GM23338 (cell line): ENCODE measurements around the gene TLCD5. TPM values are rescaled to one million over a fixed set of nuclear protein-coding genes. Genes with fewer than 3 reads are reported as not detected.

Experiments
- ATAC-seq: fragments of 200-7000 bp; cut with Tn5 transposase; 3 replicates; pipeline ENCODE4 v1.9.1; 2020
- DNase-seq: peaks from one replicate; pipeline ENCODE4 v3.0.0-alpha.2; 2015; ENCODE audit warnings: low spot score
- H2AFZ ChIP-seq: fragments of 200-600 bp; sonication (generic); 2 replicates; pipeline ENCODE4 v1.8.0; 2016; ENCODE audit warnings: antibody characterized with exemption, mild to moderate bottlenecking, moderate library complexity
- H3F3A ChIP-seq: fragments of 200-600 bp; sonication (generic); replicated peaks from 2 replicates; pipeline ENCODE4 v1.8.0; 2017; ENCODE audit warnings: antibody characterized with exemption, mixed run types, low read depth
- H3K27ac ChIP-seq: fragments of 200-600 bp; sonication (generic); 2 replicates; pipeline ENCODE4 v1.6.1; 2016; ENCODE audit warnings: low read depth
- H3K27me3 ChIP-seq: fragments of 200-600 bp; sonication (generic); 2 replicates; pipeline ENCODE4 v1.8.0; 2016; ENCODE audit warnings: mild to moderate bottlenecking, mixed run types, moderate library complexity; ENCODE audit not compliant: insufficient read depth
- H3K36me3 ChIP-seq: fragments of 200-600 bp; sonication (generic); 2 replicates; pipeline ENCODE4 v1.8.0; 2016; ENCODE audit warnings: mild to moderate bottlenecking; ENCODE audit not compliant: insufficient read depth
- H3K4me1 ChIP-seq: fragments of 200-600 bp; sonication (generic); 2 replicates; pipeline ENCODE4 v1.8.0; 2016; ENCODE audit warnings: mild to moderate bottlenecking, moderate library complexity; ENCODE audit not compliant: insufficient read depth
- H3K4me2 ChIP-seq: fragments of 200-600 bp; sonication (generic); 2 replicates; pipeline ENCODE4 v1.7.1; 2017; ENCODE audit warnings: mixed run types
- H3K4me3 ChIP-seq: fragments of 200-600 bp; sonication (generic); 2 replicates; pipeline ENCODE4 v1.6.1; 2016; ENCODE audit warnings: mixed run types
- H3K79me2 ChIP-seq: fragments of 200-600 bp; sonication (generic); replicated peaks from 2 replicates; pipeline ENCODE4 v1.8.0; 2017; ENCODE audit warnings: mild to moderate bottlenecking; ENCODE audit not compliant: insufficient read depth
- H3K9me2 ChIP-seq: fragments of 200-600 bp; sonication (generic); 2 replicates; pipeline ENCODE4 v1.8.0; 2017; ENCODE audit not compliant: insufficient read depth
- H4K20me1 ChIP-seq: fragments of 200-600 bp; sonication (generic); replicated peaks from 2 replicates; pipeline ENCODE4 v1.8.0; 2017; ENCODE audit warnings: mild to moderate bottlenecking; ENCODE audit not compliant: insufficient read depth
- H3K27ac Mint-ChIP-seq: 2 replicates; pipeline ENCODE4 v1.8.0; 2020; ENCODE audit warnings: inconsistent platforms, mild to moderate bottlenecking, moderate library complexity, mixed read lengths
- H3K27me3 Mint-ChIP-seq: 3 replicates; pipeline ENCODE4 v1.8.0; 2022; ENCODE audit warnings: low read depth, mild to moderate bottlenecking, moderate library complexity, mixed read lengths, inconsistent platforms; ENCODE audit not compliant: insufficient read depth, poor library complexity
- H3K36me3 Mint-ChIP-seq: 3 replicates; pipeline ENCODE4 v1.8.0; 2021; ENCODE audit warnings: low read depth, mild to moderate bottlenecking, inconsistent platforms, moderate library complexity, mixed read lengths
- H3K4me1 Mint-ChIP-seq: 3 replicates; pipeline ENCODE4 v1.8.0; 2020; ENCODE audit warnings: mild to moderate bottlenecking, inconsistent platforms, mixed read lengths
- H3K4me3 Mint-ChIP-seq: 3 replicates; pipeline ENCODE4 v1.8.0; 2021; ENCODE audit warnings: moderate library complexity, mild to moderate bottlenecking, inconsistent platforms, mixed read lengths
- H3K9me3 Mint-ChIP-seq: 3 replicates; pipeline ENCODE4 v1.8.0; 2020; ENCODE audit warnings: moderate library complexity, mild to moderate bottlenecking, inconsistent platforms, mixed read lengths
- CREB1 ChIP-seq: fragments of 250-450 bp; sonication (Bioruptor Pico); IDR thresholded peaks from 2 replicates; pipeline ENCODE4 v1.5.0; 2020; ENCODE audit warnings: low read depth, mild to moderate bottlenecking, moderate library complexity
- EZH2phosphoT487 ChIP-seq: fragments of 200-600 bp; sonication (generic); IDR thresholded peaks from one replicate; pipeline ENCODE4 v1.8.1; 2018; ENCODE audit warnings: antibody characterized with exemption; ENCODE audit not compliant: unreplicated experiment
- JUNB ChIP-seq: IDR thresholded peaks from one replicate; pipeline ENCODE4 v1.6.1; 2016; ENCODE audit warnings: antibody characterized with exemption; ENCODE audit not compliant: unreplicated experiment
- NANOG ChIP-seq: IDR thresholded peaks from 2 replicates; pipeline ENCODE4 v1.6.1; 2016; ENCODE audit warnings: antibody characterized with exemption, borderline replicate concordance
- POLR2AphosphoS5 ChIP-seq: IDR thresholded peaks from 2 replicates; pipeline ENCODE4 v1.6.1; 2016; ENCODE audit warnings: antibody characterized with exemption, low read depth
- STAT1 ChIP-seq: IDR thresholded peaks from one replicate; pipeline ENCODE4 v1.6.1; 2016; ENCODE audit warnings: antibody characterized with exemption; ENCODE audit not compliant: unreplicated experiment
- ZNF114 ChIP-seq: fragments of 250-450 bp; sonication (Bioruptor Pico); IDR thresholded peaks from 2 replicates; pipeline ENCODE4 v1.5.0; 2020; ENCODE audit warnings: mild to moderate bottlenecking, moderate library complexity
- ZNF331 ChIP-seq: fragments of 250-450 bp; sonication (Bioruptor Pico); IDR thresholded peaks from 2 replicates; pipeline ENCODE4 v1.5.0; 2020; ENCODE audit warnings: low read depth, mild to moderate bottlenecking, moderate library complexity
- polyA plus RNA-seq: library from polyadenylated mRNA; unstranded; fragments of >200 nt; fragmentation: Nextera tagmentation; extraction: Ambion mirVana; gene quantifications from 2 replicates; pipeline ENCODE4 v1.2.1, GENCODE V29; 2016
- total RNA-seq: library from RNA; depleted of rRNA; stranded (reverse); fragments of >200 nt; shearing (Covaris generic); gene quantifications from 2 replicates; pipeline ENCODE4 v1.2.3, GENCODE V29; 2014
- TF ChIP-seq, protein P1 (sequence below), 2 experiments: fragments of 200-600 bp in 1 of 2; sonication (generic) in 1 of 2; conservative IDR thresholded peaks; 2 replicates each; pipeline versions ENCODE4 v1.5.1 to v1.6.1; 2016 to 2017; ENCODE audit warnings: antibody characterized with exemption in 2 of 2, low read depth in 2 of 2, mild to moderate bottlenecking in 2 of 2, moderate library complexity in 1 of 2
- TF ChIP-seq, protein P2 (sequence below): IDR thresholded peaks from 2 replicates; pipeline ENCODE4 v1.6.1; 2016; ENCODE audit warnings: antibody characterized with exemption
- TF ChIP-seq, protein P3 (sequence below): IDR thresholded peaks from one replicate; pipeline ENCODE4 v1.6.1; 2018; ENCODE audit warnings: antibody characterized with exemption; ENCODE audit not compliant: unreplicated experiment

Gene TLCD5
- total and polyA plus RNA-seq, 2 experiments from 2014 or later = 5.2 to 10.0 TPM

DNA sequence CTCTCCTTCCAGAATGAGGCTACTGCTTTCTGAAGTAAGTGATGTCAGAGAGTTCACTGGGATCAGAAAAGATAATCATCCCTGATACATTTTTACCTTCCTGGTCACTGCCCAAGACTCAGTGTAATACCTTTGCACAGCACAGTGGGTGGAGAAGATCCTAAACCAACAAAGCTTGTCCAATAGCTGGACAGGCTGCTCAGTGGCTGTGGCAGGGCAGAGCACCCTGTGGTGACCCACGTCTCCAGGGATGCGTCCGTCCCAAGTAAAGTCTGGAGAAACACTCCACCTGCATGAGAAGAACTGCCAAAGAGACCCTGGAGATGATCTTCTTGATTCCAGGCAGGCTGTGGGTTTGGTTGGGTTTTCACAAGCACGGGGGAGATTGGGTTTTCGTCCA, 31.0 kb upstream of the TLCD5 start (continued):
- no peak for TF ChIP-seq CREB1 (CRISPR knock-in tag)
- TF ChIP-seq, protein P1, sequence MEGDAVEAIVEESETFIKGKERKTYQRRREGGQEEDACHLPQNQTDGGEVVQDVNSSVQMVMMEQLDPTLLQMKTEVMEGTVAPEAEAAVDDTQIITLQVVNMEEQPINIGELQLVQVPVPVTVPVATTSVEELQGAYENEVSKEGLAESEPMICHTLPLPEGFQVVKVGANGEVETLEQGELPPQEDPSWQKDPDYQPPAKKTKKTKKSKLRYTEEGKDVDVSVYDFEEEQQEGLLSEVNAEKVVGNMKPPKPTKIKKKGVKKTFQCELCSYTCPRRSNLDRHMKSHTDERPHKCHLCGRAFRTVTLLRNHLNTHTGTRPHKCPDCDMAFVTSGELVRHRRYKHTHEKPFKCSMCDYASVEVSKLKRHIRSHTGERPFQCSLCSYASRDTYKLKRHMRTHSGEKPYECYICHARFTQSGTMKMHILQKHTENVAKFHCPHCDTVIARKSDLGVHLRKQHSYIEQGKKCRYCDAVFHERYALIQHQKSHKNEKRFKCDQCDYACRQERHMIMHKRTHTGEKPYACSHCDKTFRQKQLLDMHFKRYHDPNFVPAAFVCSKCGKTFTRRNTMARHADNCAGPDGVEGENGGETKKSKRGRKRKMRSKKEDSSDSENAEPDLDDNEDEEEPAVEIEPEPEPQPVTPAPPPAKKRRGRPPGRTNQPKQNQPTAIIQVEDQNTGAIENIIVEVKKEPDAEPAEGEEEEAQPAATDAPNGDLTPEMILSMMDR (conservative IDR thresholded peaks at IDR 0.05; ENCODE audit: low read depth in 2 of 2) = no peak

DNA sequence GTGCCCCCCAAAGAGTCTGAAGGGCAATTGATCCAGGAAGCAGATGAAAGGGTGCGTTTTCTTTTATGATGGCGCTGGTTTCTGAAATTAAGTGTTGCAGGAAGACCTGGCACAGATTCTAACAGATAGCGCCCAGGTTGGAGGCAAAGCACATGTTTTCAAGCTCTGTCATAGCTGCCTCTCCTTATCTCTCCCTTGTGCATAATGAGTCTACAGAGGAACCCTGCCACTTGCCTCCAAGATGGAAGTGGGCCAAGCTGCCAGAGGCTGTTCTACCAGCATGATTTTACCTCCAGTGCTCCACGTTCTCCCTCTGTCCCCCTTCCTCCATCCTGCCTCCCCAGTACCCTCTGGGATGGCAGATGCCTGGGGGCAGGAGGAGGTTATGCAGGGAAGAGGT, 30.0 kb upstream of the TLCD5 start:
- DNase-seq = no peak
- Histone ChIP-seq H3K27me3 (no peaks in the 10 kb centered on the region), H2AFZ (no peak overlapping the region), H4K20me1 (no peaks in the 10 kb centered on the region), H3F3A (no peaks in the 10 kb centered on the region), H3K4me1 (no peaks in the 10 kb centered on the region), H3K27ac (no peak overlapping the region), H3K79me2 (no peaks in the 10 kb centered on the region), H3K4me2 (no peak overlapping the region), H3K36me3 (no peaks in the 10 kb centered on the region), H3K9me2 (no peaks in the 10 kb centered on the region), H3K4me3 (no peak overlapping the region)
- Mint-ChIP-seq H3K27ac (no peak overlapping the region), H3K4me3 (no peak overlapping the region), H3K4me1 (peaks cover 14% of the 10 kb centered on the region), H3K27me3 (peaks cover 4% of the 10 kb centered on the region), H3K9me3 (no peaks in the 10 kb centered on the region), H3K36me3 (no peaks in the 10 kb centered on the region)
- TF ChIP-seq STAT1 = no peak
- TF ChIP-seq ZNF331 = no peak
- no peak for TF ChIP-seq POLR2AphosphoS5
- no peak for TF ChIP-seq NANOG
- TF ChIP-seq EZH2phosphoT487 = no peak
- TF ChIP-seq, protein P1 (conservative IDR thresholded peaks at IDR 0.05; ENCODE audit: low read depth in 2 of 2) = no peak
- TF ChIP-seq JUNB = no peak
- TF ChIP-seq ZNF114 (CRISPR knock-in tag) = no peak
- TF ChIP-seq CREB1 (CRISPR knock-in tag) = no peak
- TF ChIP-seq, protein P2, sequence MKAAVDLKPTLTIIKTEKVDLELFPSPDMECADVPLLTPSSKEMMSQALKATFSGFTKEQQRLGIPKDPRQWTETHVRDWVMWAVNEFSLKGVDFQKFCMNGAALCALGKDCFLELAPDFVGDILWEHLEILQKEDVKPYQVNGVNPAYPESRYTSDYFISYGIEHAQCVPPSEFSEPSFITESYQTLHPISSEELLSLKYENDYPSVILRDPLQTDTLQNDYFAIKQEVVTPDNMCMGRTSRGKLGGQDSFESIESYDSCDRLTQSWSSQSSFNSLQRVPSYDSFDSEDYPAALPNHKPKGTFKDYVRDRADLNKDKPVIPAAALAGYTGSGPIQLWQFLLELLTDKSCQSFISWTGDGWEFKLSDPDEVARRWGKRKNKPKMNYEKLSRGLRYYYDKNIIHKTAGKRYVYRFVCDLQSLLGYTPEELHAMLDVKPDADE = no peak
- TF ChIP-seq, protein P3, sequence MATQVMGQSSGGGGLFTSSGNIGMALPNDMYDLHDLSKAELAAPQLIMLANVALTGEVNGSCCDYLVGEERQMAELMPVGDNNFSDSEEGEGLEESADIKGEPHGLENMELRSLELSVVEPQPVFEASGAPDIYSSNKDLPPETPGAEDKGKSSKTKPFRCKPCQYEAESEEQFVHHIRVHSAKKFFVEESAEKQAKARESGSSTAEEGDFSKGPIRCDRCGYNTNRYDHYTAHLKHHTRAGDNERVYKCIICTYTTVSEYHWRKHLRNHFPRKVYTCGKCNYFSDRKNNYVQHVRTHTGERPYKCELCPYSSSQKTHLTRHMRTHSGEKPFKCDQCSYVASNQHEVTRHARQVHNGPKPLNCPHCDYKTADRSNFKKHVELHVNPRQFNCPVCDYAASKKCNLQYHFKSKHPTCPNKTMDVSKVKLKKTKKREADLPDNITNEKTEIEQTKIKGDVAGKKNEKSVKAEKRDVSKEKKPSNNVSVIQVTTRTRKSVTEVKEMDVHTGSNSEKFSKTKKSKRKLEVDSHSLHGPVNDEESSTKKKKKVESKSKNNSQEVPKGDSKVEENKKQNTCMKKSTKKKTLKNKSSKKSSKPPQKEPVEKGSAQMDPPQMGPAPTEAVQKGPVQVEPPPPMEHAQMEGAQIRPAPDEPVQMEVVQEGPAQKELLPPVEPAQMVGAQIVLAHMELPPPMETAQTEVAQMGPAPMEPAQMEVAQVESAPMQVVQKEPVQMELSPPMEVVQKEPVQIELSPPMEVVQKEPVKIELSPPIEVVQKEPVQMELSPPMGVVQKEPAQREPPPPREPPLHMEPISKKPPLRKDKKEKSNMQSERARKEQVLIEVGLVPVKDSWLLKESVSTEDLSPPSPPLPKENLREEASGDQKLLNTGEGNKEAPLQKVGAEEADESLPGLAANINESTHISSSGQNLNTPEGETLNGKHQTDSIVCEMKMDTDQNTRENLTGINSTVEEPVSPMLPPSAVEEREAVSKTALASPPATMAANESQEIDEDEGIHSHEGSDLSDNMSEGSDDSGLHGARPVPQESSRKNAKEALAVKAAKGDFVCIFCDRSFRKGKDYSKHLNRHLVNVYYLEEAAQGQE = no peak
- ATAC-seq = no peak
